KMS-11 (cell line): Measurements from ENCODE around the gene PCDH15.

Experiments
- H2AFZ ChIP-seq: fragments of 200-600 bp; sonication (generic); 2 replicates; pipeline ENCODE4 v1.6.1; 2016; ENCODE audit warnings: antibody characterized with exemption, mixed run types, low read depth
- H3K27ac ChIP-seq: fragments of 200-600 bp; sonication (generic); 2 replicates; pipeline ENCODE4 v1.6.1; 2016; ENCODE audit warnings: mild to moderate bottlenecking, mixed run types
- H3K27me3 ChIP-seq: fragments of 200-600 bp; sonication (generic); 2 replicates; pipeline ENCODE4 v1.6.1; 2017; ENCODE audit warnings: mild to moderate bottlenecking, low read depth, mixed run types, moderate library complexity; ENCODE audit not compliant: insufficient read depth
- H3K36me3 ChIP-seq: fragments of 200-600 bp; sonication (generic); 2 replicates; pipeline ENCODE4 v1.6.1; 2017; ENCODE audit warnings: mild to moderate bottlenecking, mixed run types; ENCODE audit not compliant: insufficient read depth
- H3K4me1 ChIP-seq: fragments of 200-600 bp; sonication (generic); 2 replicates; pipeline ENCODE4 v1.6.1; 2016; ENCODE audit warnings: mild to moderate bottlenecking, low read depth, mixed run types; ENCODE audit not compliant: poor library complexity, severe bottlenecking
- H3K4me2 ChIP-seq: fragments of 200-600 bp; sonication (generic); 2 replicates; pipeline ENCODE4 v1.7.0; 2016; ENCODE audit warnings: mild to moderate bottlenecking, mixed run types
- H3K4me3 ChIP-seq: fragments of 200-600 bp; sonication (generic); IDR thresholded peaks from 2 replicates; pipeline ENCODE4 v1.6.1; 2017; ENCODE audit warnings: low read depth, low read length, mixed read lengths; ENCODE audit not compliant: insufficient read depth
- H3K79me2 ChIP-seq: fragments of 200-600 bp; sonication (generic); 2 replicates; pipeline ENCODE4 v1.6.1; 2016; ENCODE audit warnings: low read depth, mixed run types; ENCODE audit not compliant: insufficient read depth
- H3K9ac ChIP-seq: fragments of 200-600 bp; sonication (generic); 2 replicates; pipeline ENCODE4 v1.6.1; 2016; ENCODE audit warnings: mild to moderate bottlenecking, mixed run types
- H4K20me1 ChIP-seq: fragments of 200-600 bp; sonication (generic); 2 replicates; pipeline ENCODE4 v1.6.1; 2016; ENCODE audit warnings: mild to moderate bottlenecking, mixed run types; ENCODE audit not compliant: insufficient read depth
- CTCF ChIP-seq: fragments of 200-600 bp; sonication (generic); conservative IDR thresholded peaks from 2 replicates; pipeline ENCODE4 v1.6.1; 2017; ENCODE audit warnings: low read depth, mild to moderate bottlenecking, antibody characterized with exemption, low read length, moderate library complexity, mixed read lengths

The PCDH15 gene

GRCh38 chr10:54745436-54745835 is 55.6 kb downstream of the PCDH15 start:
- TF ChIP-seq CTCF, result no peak
- no peaks in the 10 kb centered on the region for H3K79me2 ChIP-seq
- H3K4me3 ChIP-seq, result no peak overlapping the region
- no peaks in the 10 kb centered on the region for H3K36me3 ChIP-seq
- no peak overlapping the region for H3K27ac ChIP-seq
- H2AFZ ChIP-seq, result no peak overlapping the region
- no peaks in the 10 kb centered on the region for H4K20me1 ChIP-seq
- no peak overlapping the region for H3K9ac ChIP-seq
- no peak overlapping the region for H3K4me2 ChIP-seq
- H3K27me3 ChIP-seq, result no peaks in the 10 kb centered on the region
- no peaks in the 10 kb centered on the region for H3K4me1 ChIP-seq

- Histone ChIP-seq H4K20me1 (no peaks in the 10 kb centered on the region), H3K4me1 (no peaks in the 10 kb centered on the region), H3K4me2 (no peak overlapping the region), H3K4me3 (no peak overlapping the region), H3K9ac (no peak overlapping the region), H3K79me2 (no peaks in the 10 kb centered on the region), H3K27me3 (no peaks in the 10 kb centered on the region), H3K36me3 (no peaks in the 10 kb centered on the region), H3K27ac (no peak overlapping the region), H2AFZ (no peak overlapping the region)
- no peak for TF ChIP-seq CTCF
These were observed 58.6 kb downstream of the PCDH15 start for GRCh38 chr10:54742416-54742815.

- Histone ChIP-seq H3K79me2 (no peaks in the 10 kb centered on the region), H3K27ac (no peak overlapping the region), H4K20me1 (no peaks in the 10 kb centered on the region), H3K27me3 (no peaks in the 10 kb centered on the region), H2AFZ (no peak overlapping the region), H3K9ac (no peak overlapping the region), H3K36me3 (no peaks in the 10 kb centered on the region), H3K4me2 (no peak overlapping the region), H3K4me1 (no peaks in the 10 kb centered on the region), H3K4me3 (no peak overlapping the region)
- no peak for TF ChIP-seq CTCF
These were observed 72.5 kb downstream of the PCDH15 start for GRCh38 chr10:54728511-54728910.

- no peak for TF ChIP-seq CTCF
- H3K36me3 ChIP-seq, result no peaks in the 10 kb centered on the region
- no peak overlapping the region for H3K4me2 ChIP-seq
- no peaks in the 10 kb centered on the region for H3K4me1 ChIP-seq
- H3K27me3 ChIP-seq, result no peaks in the 10 kb centered on the region
- no peaks in the 10 kb centered on the region for H4K20me1 ChIP-seq
- no peak overlapping the region for H3K4me3 ChIP-seq
- H2AFZ ChIP-seq, result no peak overlapping the region
- H3K27ac ChIP-seq, result no peak overlapping the region
- no peaks in the 10 kb centered on the region for H3K79me2 ChIP-seq
- no peak overlapping the region for H3K9ac ChIP-seq
These were observed 79.0 kb downstream of the PCDH15 start for GRCh38 chr10:54722075-54722474.

- Histone ChIP-seq H3K27me3 (no peaks in the 10 kb centered on the region), H3K27ac (no peak overlapping the region), H3K4me2 (no peak overlapping the region), H3K79me2 (no peaks in the 10 kb centered on the region), H3K4me3 (no peak overlapping the region), H4K20me1 (no peaks in the 10 kb centered on the region), H2AFZ (no peak overlapping the region), H3K4me1 (no peaks in the 10 kb centered on the region), H3K9ac (no peak overlapping the region), H3K36me3 (no peaks in the 10 kb centered on the region)
- TF ChIP-seq CTCF, result no peak
These were observed 90.1 kb downstream of the PCDH15 start for GRCh38 chr10:54710918-54711317.
